CD8-positive, alpha-beta memory T cell (primary cell): Measurements from ENCODE around the gene RAB5IF. TPM values are rescaled to one million over a fixed set of nuclear protein-coding genes. Genes with fewer than 3 reads are reported as not detected.
A peak's percentile ranks its signal among the peaks of the same experiment; 100 is the strongest.

Source experiments
- CTCF ChIA-PET: fragments of 350-600 bp; sonication (Branson Sonifier 250); formaldehyde crosslinking; loops from one replicate; lab custom pipeline; 2021; ENCODE audit warnings: antibody characterized with exemption; lab: Charles Lee
- POLR2A ChIA-PET: fragments of 350-600 bp; sonication (Branson Sonifier 250); formaldehyde crosslinking; loops from one replicate; lab custom pipeline; 2021; ENCODE audit warnings: antibody characterized with exemption; lab: Charles Lee
- DNase-seq, 5 donors: peaks; one replicate each; pipeline versions ENCODE4 v3.0.0 to v3.0.0-alpha.2; 2020 to 2022; ENCODE audit warnings: mixed read lengths in 1 of 5
- H3K27ac ChIP-seq: one replicate; pipeline ENCODE4 v1.7.0; 2013; ENCODE audit warnings: low read depth, mild to moderate bottlenecking, low read length, moderate library complexity
- H3K27me3 ChIP-seq: 2 replicates; pipeline ENCODE4 v1.7.0; 2013; ENCODE audit warnings: low read length, mild to moderate bottlenecking; ENCODE audit not compliant: insufficient read depth, poor library complexity, severe bottlenecking
- H3K36me3 ChIP-seq: 2 replicates; pipeline ENCODE4 v1.7.0; 2013; ENCODE audit warnings: mild to moderate bottlenecking, low read length, moderate library complexity; ENCODE audit not compliant: insufficient read depth
- H3K4me1 ChIP-seq: 2 replicates; pipeline ENCODE4 v1.7.0; 2013; ENCODE audit warnings: mild to moderate bottlenecking, low read length, moderate library complexity; ENCODE audit not compliant: insufficient read depth
- H3K4me3 ChIP-seq: 2 replicates; pipeline ENCODE4 v1.7.0; 2013; ENCODE audit warnings: mild to moderate bottlenecking, low read length
- H3K9me3 ChIP-seq: 2 replicates; pipeline ENCODE4 v1.7.0; 2013; ENCODE audit warnings: mild to moderate bottlenecking, low read length
- H3K27ac Mint-ChIP-seq, 8 donors: one replicate each; pipeline ENCODE4 v1.8.0; 2020 to 2021; ENCODE audit warnings: mixed read lengths in 8 of 8, mild to moderate bottlenecking in 6 of 8, inconsistent platforms in 3 of 8, moderate library complexity in 3 of 8
- H3K27me3 Mint-ChIP-seq, 2 donors: one replicate each; pipeline ENCODE4 v1.8.0; 2020 to 2021; ENCODE audit warnings: mixed read lengths in 2 of 2, mild to moderate bottlenecking in 1 of 2, moderate library complexity in 1 of 2
- H3K36me3 Mint-ChIP-seq, 3 donors: one replicate each; pipeline ENCODE4 v1.8.0; 2020 to 2021; ENCODE audit warnings: mixed read lengths in 3 of 3, inconsistent platforms in 1 of 3, mild to moderate bottlenecking in 1 of 3
- H3K4me1 Mint-ChIP-seq, 3 donors: one replicate each; pipeline ENCODE4 v1.8.0; 2020 to 2021; ENCODE audit warnings: mixed read lengths in 3 of 3, inconsistent platforms in 1 of 3, mild to moderate bottlenecking in 1 of 3
- H3K4me3 Mint-ChIP-seq, 7 donors: one replicate each; pipeline ENCODE4 v1.8.0; 2020 to 2021; ENCODE audit warnings: mixed read lengths in 7 of 7, mild to moderate bottlenecking in 6 of 7, moderate library complexity in 4 of 7, inconsistent platforms in 2 of 7
- H3K9me3 Mint-ChIP-seq, 5 donors: one replicate each; pipeline ENCODE4 v1.8.0; 2020 to 2022; ENCODE audit warnings: mixed read lengths in 5 of 5, mild to moderate bottlenecking in 3 of 5, moderate library complexity in 2 of 5, inconsistent platforms in 1 of 5
- polyA plus RNA-seq: library from polyadenylated mRNA; unstranded; fragments of 300-500 nt; fragmentation: Illumina TruSeq; gene quantifications from one replicate; pipeline ENCODE4 v1.2.3, GENCODE V29; 2021
- total RNA-seq, 2 experiments: library from RNA; stranded (reverse); gene quantifications; one replicate each; pipeline ENCODE4 v1.2.3, GENCODE V29; 2021

Gene RAB5IF
- total and polyA plus RNA-seq, 3 experiments from 2014 or later, result 159 to 180 (median 173) TPM

DNA sequence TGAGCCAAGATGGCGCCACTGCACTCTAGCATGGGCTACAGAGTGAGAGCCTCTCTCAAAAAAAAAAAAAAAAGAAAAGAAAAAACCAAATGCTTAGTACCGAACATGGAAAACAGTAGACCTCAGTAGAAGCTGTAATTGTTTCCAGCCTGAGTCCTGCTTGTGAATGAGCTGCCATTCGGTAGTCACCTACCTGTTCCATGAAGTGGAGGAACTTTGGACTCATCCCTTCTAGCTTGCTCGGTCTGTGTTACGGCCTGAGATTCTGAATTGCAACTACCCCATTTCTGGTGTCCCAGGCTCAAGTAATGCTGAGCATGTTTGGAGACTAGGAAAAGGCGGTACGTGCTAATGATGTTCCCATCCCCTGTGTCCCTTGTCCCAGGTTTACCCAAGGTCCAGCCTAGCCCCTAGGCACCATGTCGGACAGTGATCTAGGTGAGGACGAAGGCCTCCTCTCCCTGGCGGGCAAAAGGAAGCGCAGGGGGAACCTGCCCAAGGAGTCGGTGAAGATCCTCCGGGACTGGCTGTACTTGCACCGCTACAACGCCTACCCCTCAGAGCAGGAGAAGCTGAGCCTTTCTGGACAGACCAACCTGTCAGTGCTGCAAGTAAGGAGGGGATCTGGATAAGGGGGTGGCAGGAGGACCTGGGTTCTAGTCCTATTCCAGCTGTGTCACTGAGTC lies 27.1 kb upstream of the RAB5IF start:
- ChIA-PET CTCF (interaction anchor here (3.9 kb wide), 1 partner anchor 26 kb away, joined by 12 read pairs; the partner anchor contains the start of gene RAB5IF), POLR2A (interaction anchor here (0.5 to 1.6 kb wide), 3 partner anchors 17 to 609 kb away, joined by 4 to 5 read pairs (median 5); no protein-coding TSS in a partner anchor)
- peak overlapping the region in 4 of 8 donors; percentile 6 to 68 (median 24) for H3K27ac Mint-ChIP-seq
- Histone ChIP-seq H3K4me1 (peaks cover 27% of the 10 kb centered on the region), H3K27ac (no peak overlapping the region), H3K36me3 (peaks cover 25% of the 10 kb centered on the region), H3K4me3 (no peak overlapping the region), H3K27me3 (no peaks in the 10 kb centered on the region), H3K9me3 (no peaks in the 10 kb centered on the region)
- peaks cover 0 to 3% of the 10 kb centered on the region in 2 donors for H3K27me3 Mint-ChIP-seq
- H3K9me3 Mint-ChIP-seq, result no peaks in the 10 kb centered on the region
- peaks cover 0 to 51% (median 13%) of the 10 kb centered on the region in 3 donors for H3K36me3 Mint-ChIP-seq
- DNase-seq, result no peak
- H3K4me3 Mint-ChIP-seq, result no peak overlapping the region
- peaks cover 28 to 38% (median 34%) of the 10 kb centered on the region in 3 donors for H3K4me1 Mint-ChIP-seq

DNA sequence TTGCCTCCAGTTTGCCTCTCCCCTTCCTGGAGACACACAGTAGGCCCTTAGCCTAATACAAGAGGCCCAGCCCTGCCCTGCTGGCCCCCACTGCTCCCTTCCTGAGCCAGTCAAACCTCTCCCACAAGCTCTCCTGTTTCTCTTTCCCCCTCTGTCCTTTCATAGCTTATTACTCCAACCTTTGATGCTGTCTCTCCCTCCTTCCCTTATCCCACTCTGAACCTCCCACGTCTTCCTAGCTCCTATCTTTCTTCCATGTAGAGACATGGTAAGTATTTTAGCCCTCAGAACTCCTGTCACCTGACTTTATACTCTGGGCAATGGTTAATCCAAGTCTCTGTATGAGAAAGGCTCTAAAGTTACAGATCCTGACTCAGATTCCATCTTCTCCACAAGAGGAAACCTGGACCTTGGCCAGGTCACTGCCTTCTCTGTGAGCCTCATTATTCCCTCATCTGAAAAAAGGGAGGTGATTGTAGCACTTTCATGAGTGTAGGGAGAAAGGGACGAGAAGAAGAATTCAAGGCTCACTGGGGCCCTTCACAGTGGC lies 25.5 kb upstream of the RAB5IF start:
- H3K4me1 Mint-ChIP-seq, result peaks cover 23 to 36% (median 28%) of the 10 kb centered on the region in 3 donors
- no peaks in the 10 kb centered on the region for H3K9me3 Mint-ChIP-seq
- peaks cover 0 to 51% (median 13%) of the 10 kb centered on the region in 3 donors for H3K36me3 Mint-ChIP-seq
- H3K27ac Mint-ChIP-seq, result peak overlapping the region in 6 of 8 donors; percentile 34 to 83 (median 67)
- no peaks in the 10 kb centered on the region for H3K9me3 ChIP-seq
- H3K27ac ChIP-seq, result no peak overlapping the region
- ChIA-PET POLR2A (no interaction called here), CTCF (interaction anchor here (0.6 to 3.9 kb wide), 2 partner anchors 25 to 1550 kb away, joined by 3 to 12 read pairs; partner anchors contain the start of gene RAB5IF)
- H3K4me3 ChIP-seq, result no peak overlapping the region
- peaks cover 24% of the 10 kb centered on the region for H3K4me1 ChIP-seq
- peaks cover 25% of the 10 kb centered on the region for H3K36me3 ChIP-seq
- peak overlapping the region in 1 of 7 donors; percentile 75 for H3K4me3 Mint-ChIP-seq
- H3K27me3 Mint-ChIP-seq, result no peaks in the 10 kb centered on the region
- DNase-seq, result no peak
- no peaks in the 10 kb centered on the region for H3K27me3 ChIP-seq

DNA sequence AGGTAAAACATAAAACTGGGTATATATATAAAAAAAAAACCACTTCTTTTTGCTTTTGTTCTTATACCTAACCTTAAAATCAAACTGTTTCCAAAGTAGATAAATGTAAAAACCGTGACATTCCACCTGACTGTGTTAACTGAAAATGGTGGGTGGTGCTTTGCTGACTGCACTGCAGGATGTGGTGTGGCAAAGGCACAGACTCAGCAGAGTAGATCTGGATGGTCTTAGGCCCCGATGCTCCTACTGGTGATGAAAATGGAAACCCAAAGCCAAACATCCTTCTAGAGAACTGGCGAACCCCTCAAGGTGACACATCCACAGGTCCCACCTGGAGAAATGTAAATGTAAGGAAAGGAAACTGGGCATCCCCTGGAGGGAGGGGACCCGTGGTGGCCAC lies 23.3 kb upstream of the RAB5IF start:
- Histone ChIP-seq H3K36me3 (peaks cover 25% of the 10 kb centered on the region), H3K9me3 (no peaks in the 10 kb centered on the region), H3K27me3 (no peaks in the 10 kb centered on the region), H3K4me3 (no peak overlapping the region), H3K27ac (no peak overlapping the region), H3K4me1 (peaks cover 13% of the 10 kb centered on the region)
- peak in 1 of 5 donors; percentile 36 for DNase-seq
- ChIA-PET CTCF (interaction anchor here (1.7 kb wide), 1 partner anchor 23 kb away, joined by 5 read pairs; the partner anchor contains the start of gene RAB5IF), POLR2A (no interaction called here)
- peaks cover 12 to 27% (median 23%) of the 10 kb centered on the region in 3 donors for H3K4me1 Mint-ChIP-seq
- H3K27me3 Mint-ChIP-seq, result no peaks in the 10 kb centered on the region
- no peak overlapping the region for H3K4me3 Mint-ChIP-seq
- H3K36me3 Mint-ChIP-seq, result peaks cover 0 to 57% (median 17%) of the 10 kb centered on the region in 3 donors
- H3K27ac Mint-ChIP-seq, result peak overlapping the region in 7 of 8 donors; percentile 36 to 88 (median 63)
- no peaks in the 10 kb centered on the region for H3K9me3 Mint-ChIP-seq

DNA sequence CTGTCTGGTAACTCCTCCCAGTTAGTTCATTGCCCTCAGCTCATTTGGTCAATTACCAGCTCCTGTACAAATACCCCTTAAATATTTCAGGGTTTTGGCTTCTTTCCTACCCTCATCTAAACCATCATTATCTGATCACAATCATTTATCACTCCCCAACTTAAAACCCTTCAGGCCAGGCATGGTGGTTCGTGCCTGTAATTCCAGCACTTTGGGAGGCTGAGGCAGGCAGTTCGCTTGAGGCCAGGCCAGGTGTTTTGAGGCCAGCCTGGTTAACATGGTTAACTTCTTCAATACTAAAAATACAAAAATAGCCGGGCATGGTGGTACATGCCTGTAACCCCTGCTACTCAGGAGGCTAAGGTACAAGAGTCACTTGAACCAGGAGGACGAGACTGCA lies 22.8 kb upstream of the RAB5IF start:
- H3K27ac ChIP-seq, result no peak overlapping the region

DNA sequence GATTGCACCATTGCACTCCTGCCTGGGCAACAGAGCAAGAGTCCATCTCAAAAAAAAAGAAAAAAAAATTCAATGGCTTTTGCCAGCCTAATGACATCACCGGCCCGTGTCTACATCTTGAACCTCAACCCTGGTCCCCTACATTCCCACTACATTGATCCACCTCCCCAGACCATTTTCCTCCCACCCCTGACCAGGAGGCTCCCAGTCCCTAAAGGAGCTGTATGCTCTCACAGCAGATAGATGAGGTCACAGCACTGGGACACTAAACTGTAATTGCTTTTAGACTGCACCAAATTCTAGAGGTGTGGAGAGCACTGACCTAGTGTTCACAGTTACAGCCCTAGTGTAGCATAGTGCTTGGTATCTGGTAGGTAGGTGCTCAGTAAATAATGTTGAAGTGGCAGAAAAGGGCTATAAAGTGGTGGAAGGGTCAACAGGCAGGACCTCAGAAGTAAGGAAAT lies 21.5 kb upstream of the RAB5IF start:
- CTCF ChIA-PET, result interaction anchor here (1.1 to 1.4 kb wide), 2 partner anchors 9 to 11 kb away, joined by 3 to 4 read pairs; no protein-coding TSS in a partner anchor
- Mint-ChIP-seq H3K4me1 (peaks cover 15 to 32% (median 30%) of the 10 kb centered on the region in 3 donors), H3K36me3 (peaks cover 0 to 55% (median 19%) of the 10 kb centered on the region in 3 donors), H3K27me3 (no peaks in the 10 kb centered on the region), H3K4me3 (no peak overlapping the region), H3K9me3 (no peaks in the 10 kb centered on the region), H3K27ac (peak overlapping the region in 5 of 8 donors; percentile 53 to 84 (median 61))
- no peaks in the 10 kb centered on the region for H3K9me3 ChIP-seq
- H3K4me1 ChIP-seq, result peaks cover 8% of the 10 kb centered on the region
- DNase-seq, result no peak
- H3K36me3 ChIP-seq, result peaks cover 18% of the 10 kb centered on the region
- no peaks in the 10 kb centered on the region for H3K27me3 ChIP-seq
- H3K27ac ChIP-seq, result no peak overlapping the region
- POLR2A ChIA-PET, result no interaction called here
- no peak overlapping the region for H3K4me3 ChIP-seq

More for the DNA sequence above, 22.8 kb upstream of the RAB5IF start:
- ChIA-PET CTCF (interaction anchor here (1.1 to 1.7 kb wide), 2 partner anchors 12 to 23 kb away, joined by 4 to 5 read pairs; partner anchors contain the start of gene RAB5IF), POLR2A (no interaction called here)
- Histone ChIP-seq H3K36me3 (peaks cover 25% of the 10 kb centered on the region), H3K27me3 (no peaks in the 10 kb centered on the region), H3K4me1 (peaks cover 12% of the 10 kb centered on the region), H3K9me3 (no peaks in the 10 kb centered on the region), H3K4me3 (no peak overlapping the region)
- H3K4me1 Mint-ChIP-seq, result peaks cover 15 to 32% (median 27%) of the 10 kb centered on the region in 3 donors
- H3K4me3 Mint-ChIP-seq, result peak overlapping the region in 1 of 7 donors; percentile 63
- H3K27ac Mint-ChIP-seq, result peak overlapping the region in 7 of 8 donors; percentile 17 to 93 (median 54)
- H3K9me3 Mint-ChIP-seq, result no peaks in the 10 kb centered on the region
- peaks cover 0 to 58% (median 19%) of the 10 kb centered on the region in 3 donors for H3K36me3 Mint-ChIP-seq
- DNase-seq, result no peak
- H3K27me3 Mint-ChIP-seq, result no peaks in the 10 kb centered on the region

DNA sequence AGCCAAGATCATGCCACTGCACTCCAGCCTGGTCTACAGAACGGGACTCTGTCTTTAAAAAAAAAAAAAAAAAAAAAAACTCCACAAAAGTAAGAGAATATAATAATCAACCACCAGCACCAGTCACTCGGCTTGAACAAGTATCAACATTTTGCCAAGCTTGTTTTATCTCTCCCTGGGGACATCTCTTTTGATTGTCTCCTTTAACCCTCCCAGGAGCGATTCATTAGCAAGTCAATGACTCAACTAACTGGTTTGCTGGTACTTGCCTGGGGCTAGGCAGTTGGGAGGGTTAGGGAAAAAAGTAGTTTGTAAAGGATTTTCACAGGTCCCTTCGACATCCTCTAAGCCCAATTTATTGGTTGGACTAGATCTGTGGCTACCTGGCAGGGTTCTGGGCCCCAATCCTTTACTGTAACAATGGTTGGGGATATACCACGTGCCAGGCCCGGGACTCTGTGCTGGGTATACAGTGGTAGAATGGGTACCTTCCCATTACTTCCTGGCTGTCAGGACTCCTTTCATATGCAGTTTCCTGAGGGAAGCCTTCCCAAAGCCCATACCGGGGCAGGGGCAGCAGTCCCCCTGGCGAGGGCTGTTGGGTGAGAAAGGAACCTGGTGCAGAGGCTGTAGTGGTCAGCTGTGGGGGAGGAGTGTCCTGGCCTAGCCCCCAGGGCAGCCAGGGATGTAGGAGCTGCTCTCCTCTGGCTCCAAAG lies 20.0 kb upstream of the RAB5IF start:
- no peak overlapping the region for H3K27ac ChIP-seq

DNA sequence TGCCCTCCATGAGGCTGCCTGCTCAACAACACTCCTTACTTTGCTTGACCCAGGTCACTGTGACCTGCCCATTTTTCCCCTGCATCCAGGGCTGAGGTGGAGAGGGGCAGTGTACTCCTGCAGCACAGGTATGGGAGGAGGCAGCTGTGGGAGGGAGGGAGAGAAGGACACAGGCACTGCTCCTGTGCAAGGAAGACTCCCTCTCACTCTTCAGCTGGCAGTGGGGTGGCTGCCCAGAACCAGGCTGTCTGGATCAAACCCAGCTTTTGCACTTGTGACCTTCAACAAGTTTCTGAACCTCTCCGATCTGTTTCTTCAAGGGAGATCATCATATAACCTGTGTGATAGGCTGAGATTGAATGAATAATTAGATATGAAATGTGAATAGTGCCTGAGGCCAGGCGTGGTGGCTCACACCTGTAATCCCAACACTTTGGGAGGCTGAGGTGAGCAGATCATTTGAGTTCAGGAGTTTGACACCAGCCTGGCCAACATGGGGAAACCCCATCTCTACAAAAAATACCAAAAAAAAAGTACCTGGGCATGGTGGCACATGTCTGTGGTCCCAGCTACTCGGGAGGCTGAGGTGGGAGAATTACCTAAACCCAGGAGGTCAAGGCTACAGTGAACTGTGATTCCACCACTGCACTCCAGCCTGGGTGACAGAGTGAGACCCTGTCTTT lies 18.1 kb upstream of the RAB5IF start:
- no peak for DNase-seq
- Histone ChIP-seq H3K27ac (no peak overlapping the region), H3K4me1 (peaks cover 14% of the 10 kb centered on the region), H3K36me3 (no peaks in the 10 kb centered on the region), H3K27me3 (no peaks in the 10 kb centered on the region), H3K4me3 (no peak overlapping the region), H3K9me3 (no peaks in the 10 kb centered on the region)
- POLR2A ChIA-PET, result interaction anchor here (1.0 to 2.3 kb wide), 4 partner anchors 9 to 18 kb away, joined by 8 to 17 read pairs (median 12); partner anchors contain the start of genes RAB5IF and TGIF2
- H3K27ac Mint-ChIP-seq, result peak overlapping the region; percentile 33 to 82 (median 76)
- H3K36me3 Mint-ChIP-seq, result peaks cover 0 to 53% (median 7%) of the 10 kb centered on the region in 3 donors
- no peaks in the 10 kb centered on the region for H3K27me3 Mint-ChIP-seq
- H3K4me3 Mint-ChIP-seq, result peak overlapping the region in 1 of 7 donors; percentile 51
- H3K4me1 Mint-ChIP-seq, result peaks cover 21 to 36% (median 34%) of the 10 kb centered on the region in 3 donors
- no peaks in the 10 kb centered on the region for H3K9me3 Mint-ChIP-seq
- CTCF ChIA-PET, result interaction anchor here (0.9 to 7.6 kb wide), 6 partner anchors 12 to 167 kb away, joined by 3 to 46 read pairs (median 4); partner anchors contain the start of genes RAB5IF and SLA2

More for the DNA sequence above, 20.0 kb upstream of the RAB5IF start:
- Mint-ChIP-seq H3K27me3 (no peaks in the 10 kb centered on the region), H3K4me1 (peaks cover 14 to 27% (median 26%) of the 10 kb centered on the region in 3 donors), H3K9me3 (no peaks in the 10 kb centered on the region), H3K27ac (peak overlapping the region in 3 of 8 donors; percentile 15 to 79 (median 49)), H3K4me3 (no peak overlapping the region), H3K36me3 (peaks cover 0 to 51% (median 11%) of the 10 kb centered on the region in 3 donors)
- Histone ChIP-seq H3K4me1 (peaks cover 8% of the 10 kb centered on the region), H3K36me3 (peaks cover 5% of the 10 kb centered on the region), H3K27me3 (no peaks in the 10 kb centered on the region), H3K4me3 (no peak overlapping the region), H3K9me3 (no peaks in the 10 kb centered on the region)
- ChIA-PET CTCF (interaction anchor here (1.4 to 7.6 kb wide), 4 partner anchors 10 to 20 kb away, joined by 3 to 46 read pairs (median 4); partner anchors contain the start of genes RAB5IF and TGIF2), POLR2A (interaction anchor here (0.6 to 1.5 kb wide), 4 partner anchors 10 to 38 kb away, joined by 3 to 8 read pairs (median 4); partner anchors contain the start of gene TGIF2)
- DNase-seq, result no peak
